CD4-positive, alpha-beta T cell (primary cell): ENCODE data around the gene VPS13D. TPM values are rescaled to one million over a fixed set of nuclear protein-coding genes. Genes with fewer than 3 reads are reported as not detected.

Experiments used
- ATAC-seq: fragments of 200-7000 bp; cut with Tn5 transposase; one replicate; pipeline ENCODE4 v1.10.0; 2022; ENCODE audit warnings: mild to moderate bottlenecking; ENCODE audit not compliant: poor library complexity
- CTCF ChIA-PET: fragments of 350-600 bp; sonication (Branson Sonifier 250); formaldehyde crosslinking; loops from one replicate; lab custom pipeline; 2021; ENCODE audit warnings: antibody characterized with exemption, inconsistent platforms; lab: Charles Lee
- POLR2A ChIA-PET: fragments of 350-600 bp; sonication (Branson Sonifier 250); formaldehyde crosslinking; loops from one replicate; lab custom pipeline; 2021; ENCODE audit warnings: antibody characterized with exemption, inconsistent platforms; lab: Charles Lee
- DNase-seq, 14 experiments: peaks; one replicate each; pipeline ENCODE4 v3.0.0-alpha.2; 2013 to 2020; ENCODE audit warnings: mixed read lengths in 2 of 14
- H3K27ac ChIP-seq, 2 donors: one replicate each; pipeline versions ENCODE4 v1.5.1 to v1.7.0; 2013; ENCODE audit warnings: low read length in 2 of 2, low read depth in 1 of 2, mild to moderate bottlenecking in 1 of 2
- H3K27me3 ChIP-seq, 2 experiments: 1 replicate in 1 of 2; 2 replicates in 1 of 2; pipeline versions ENCODE4 v1.6.1 to v1.7.0; 2013; ENCODE audit warnings: low read length in 2 of 2, control low read depth in 1 of 2, mild to moderate bottlenecking in 1 of 2, moderate library complexity in 1 of 2; ENCODE audit not compliant: insufficient read depth in 2 of 2, control insufficient read depth in 1 of 2
- H3K36me3 ChIP-seq: one replicate; pipeline ENCODE4 v1.6.1; 2013; ENCODE audit warnings: low read length, control low read depth; ENCODE audit not compliant: insufficient read depth
- H3K4me1 ChIP-seq: one replicate; pipeline ENCODE4 v1.6.1; 2013; ENCODE audit warnings: low read length, control low read depth; ENCODE audit not compliant: insufficient read depth
- H3K4me3 ChIP-seq: one replicate; pipeline ENCODE4 v1.5.1; 2013; ENCODE audit warnings: mild to moderate bottlenecking, low read length, moderate library complexity
- H3K9me3 ChIP-seq, 2 experiments: 1 replicate in 1 of 2; 2 replicates in 1 of 2; pipeline versions ENCODE4 v1.6.1 to v1.7.0; 2013; ENCODE audit warnings: low read length in 2 of 2, mild to moderate bottlenecking in 2 of 2, control low read depth in 1 of 2, moderate library complexity in 1 of 2; ENCODE audit not compliant: control insufficient read depth in 1 of 2, insufficient read depth in 1 of 2
- H3K27ac Mint-ChIP-seq: one replicate; pipeline ENCODE4 v1.8.0; 2020; ENCODE audit warnings: mixed read lengths
- H3K27me3 Mint-ChIP-seq: one replicate; pipeline ENCODE4 v1.8.0; 2021; ENCODE audit warnings: mixed read lengths
- H3K36me3 Mint-ChIP-seq: one replicate; pipeline ENCODE4 v1.8.0; 2021; ENCODE audit warnings: low read depth, mixed read lengths
- H3K4me1 Mint-ChIP-seq: one replicate; pipeline ENCODE4 v1.8.0; 2021; ENCODE audit warnings: low read depth, mixed read lengths
- H3K4me3 Mint-ChIP-seq: one replicate; pipeline ENCODE4 v1.8.0; 2020; ENCODE audit warnings: mild to moderate bottlenecking, mixed read lengths
- H3K9me3 Mint-ChIP-seq: one replicate; pipeline ENCODE4 v1.8.0; 2020; ENCODE audit warnings: mixed read lengths
- intact Hi-C, 2 experiments: fragments of 100-400 bp; cut with DNase I in 1 of 2; cut with micrococcal nuclease in 1 of 2; formaldehyde crosslinking; loops; one replicate each; pipeline versions ENCODE4 v1.15.1 to v1.9.0; 2023 to 2025; cut with DNase I, micrococcal nuclease
- total RNA-seq, 174 experiments: library from RNA in 2 of 174; stranded (reverse) in 2 of 174; gene quantifications; one replicate each; pipeline ENCODE4 v1.2.3 and lab custom pipeline; 2021 to 2026
- TF ChIP-seq, protein P1 (sequence below): fragments of 200-600 bp; IDR thresholded peaks from one replicate; pipeline ENCODE4 v1.8.0; 2022; ENCODE audit warnings: antibody characterized with exemption, mild to moderate bottlenecking

Gene VPS13D
- total RNA-seq, 2 experiments from 2014 or later, result 63.0 to 67.3 TPM

DNA sequence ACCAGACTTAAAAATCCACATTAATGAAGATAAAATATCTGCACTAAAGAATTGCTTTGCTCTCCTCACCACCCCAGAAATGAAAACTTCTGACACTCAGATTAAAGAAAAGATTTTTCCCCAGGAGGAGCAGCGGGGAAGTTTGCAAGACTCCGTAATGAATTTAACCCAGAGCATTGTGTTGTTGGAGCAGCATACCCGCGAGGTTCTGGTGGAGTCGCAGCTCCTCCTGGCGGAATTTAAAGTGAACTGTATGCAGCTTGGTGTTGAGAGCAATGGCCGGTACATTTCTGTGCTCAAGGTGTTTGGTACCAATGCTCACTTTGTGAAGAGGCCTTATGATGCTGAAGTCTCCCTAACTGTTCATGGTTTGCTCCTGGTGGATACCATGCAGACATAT, 46.4 kb downstream of the VPS13D start:
- TF ChIP-seq, protein P1, sequence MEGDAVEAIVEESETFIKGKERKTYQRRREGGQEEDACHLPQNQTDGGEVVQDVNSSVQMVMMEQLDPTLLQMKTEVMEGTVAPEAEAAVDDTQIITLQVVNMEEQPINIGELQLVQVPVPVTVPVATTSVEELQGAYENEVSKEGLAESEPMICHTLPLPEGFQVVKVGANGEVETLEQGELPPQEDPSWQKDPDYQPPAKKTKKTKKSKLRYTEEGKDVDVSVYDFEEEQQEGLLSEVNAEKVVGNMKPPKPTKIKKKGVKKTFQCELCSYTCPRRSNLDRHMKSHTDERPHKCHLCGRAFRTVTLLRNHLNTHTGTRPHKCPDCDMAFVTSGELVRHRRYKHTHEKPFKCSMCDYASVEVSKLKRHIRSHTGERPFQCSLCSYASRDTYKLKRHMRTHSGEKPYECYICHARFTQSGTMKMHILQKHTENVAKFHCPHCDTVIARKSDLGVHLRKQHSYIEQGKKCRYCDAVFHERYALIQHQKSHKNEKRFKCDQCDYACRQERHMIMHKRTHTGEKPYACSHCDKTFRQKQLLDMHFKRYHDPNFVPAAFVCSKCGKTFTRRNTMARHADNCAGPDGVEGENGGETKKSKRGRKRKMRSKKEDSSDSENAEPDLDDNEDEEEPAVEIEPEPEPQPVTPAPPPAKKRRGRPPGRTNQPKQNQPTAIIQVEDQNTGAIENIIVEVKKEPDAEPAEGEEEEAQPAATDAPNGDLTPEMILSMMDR, result no peak
- Histone ChIP-seq H3K4me3 (no peak overlapping the region), H3K4me1 (no peaks in the 10 kb centered on the region), H3K36me3 (peaks cover 76% of the 10 kb centered on the region), H3K27me3 (no peaks in the 10 kb centered on the region), H3K9me3 (no peaks in the 10 kb centered on the region), H3K27ac (no peak overlapping the region)
- no peak for ATAC-seq
- DNase-seq, result peak in 6 of 14 experiments; percentile 2 to 55 (median 34)
- Mint-ChIP-seq H3K4me3 (no peak overlapping the region), H3K27me3 (no peaks in the 10 kb centered on the region), H3K36me3 (peaks cover 89% of the 10 kb centered on the region), H3K27ac (no peak overlapping the region), H3K9me3 (no peaks in the 10 kb centered on the region), H3K4me1 (peaks cover 5% of the 10 kb centered on the region)
- intact Hi-C loops, result no loop called here
- ChIA-PET CTCF (interaction anchor here (1.1 kb wide), 1 partner anchor 151 kb away, joined by 4 read pairs; no protein-coding TSS in a partner anchor), POLR2A (no interaction called here)

DNA sequence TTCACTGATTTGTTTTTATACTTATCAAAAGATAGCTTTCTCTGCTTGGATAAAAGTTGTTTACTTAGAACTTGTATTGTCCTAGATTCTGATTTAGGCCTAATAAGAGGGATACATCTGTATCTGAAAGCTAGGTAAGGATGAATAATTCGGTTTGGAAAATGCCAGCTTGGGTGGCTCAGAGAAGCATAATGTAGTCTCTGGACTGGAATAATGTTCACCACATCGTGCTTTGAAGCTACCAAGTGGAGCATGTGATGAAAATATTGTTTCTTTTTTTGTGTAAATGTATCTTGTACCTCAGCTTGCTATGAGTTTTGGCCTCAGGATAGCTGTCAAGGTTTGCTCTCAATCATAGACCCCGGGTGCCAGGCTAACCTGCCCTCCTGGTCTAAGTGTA, 49.2 kb downstream of the VPS13D start:
- no peak for DNase-seq
- Histone ChIP-seq H3K4me3 (no peak overlapping the region), H3K4me1 (no peaks in the 10 kb centered on the region), H3K36me3 (peaks cover 78% of the 10 kb centered on the region), H3K9me3 (no peaks in the 10 kb centered on the region), H3K27me3 (no peaks in the 10 kb centered on the region), H3K27ac (no peak overlapping the region)
- H3K36me3 Mint-ChIP-seq, result peaks cover 87% of the 10 kb centered on the region
- H3K4me1 Mint-ChIP-seq, result peaks cover 5% of the 10 kb centered on the region
- TF ChIP-seq, protein P1, result no peak
- CTCF ChIA-PET, result no interaction called here
- intact Hi-C loops, result no loop called here
- H3K9me3 Mint-ChIP-seq, result no peaks in the 10 kb centered on the region
- no peaks in the 10 kb centered on the region for H3K27me3 Mint-ChIP-seq
- no peak overlapping the region for H3K27ac Mint-ChIP-seq
- POLR2A ChIA-PET, result no interaction called here
- no peak overlapping the region for H3K4me3 Mint-ChIP-seq
- no peak for ATAC-seq

DNA sequence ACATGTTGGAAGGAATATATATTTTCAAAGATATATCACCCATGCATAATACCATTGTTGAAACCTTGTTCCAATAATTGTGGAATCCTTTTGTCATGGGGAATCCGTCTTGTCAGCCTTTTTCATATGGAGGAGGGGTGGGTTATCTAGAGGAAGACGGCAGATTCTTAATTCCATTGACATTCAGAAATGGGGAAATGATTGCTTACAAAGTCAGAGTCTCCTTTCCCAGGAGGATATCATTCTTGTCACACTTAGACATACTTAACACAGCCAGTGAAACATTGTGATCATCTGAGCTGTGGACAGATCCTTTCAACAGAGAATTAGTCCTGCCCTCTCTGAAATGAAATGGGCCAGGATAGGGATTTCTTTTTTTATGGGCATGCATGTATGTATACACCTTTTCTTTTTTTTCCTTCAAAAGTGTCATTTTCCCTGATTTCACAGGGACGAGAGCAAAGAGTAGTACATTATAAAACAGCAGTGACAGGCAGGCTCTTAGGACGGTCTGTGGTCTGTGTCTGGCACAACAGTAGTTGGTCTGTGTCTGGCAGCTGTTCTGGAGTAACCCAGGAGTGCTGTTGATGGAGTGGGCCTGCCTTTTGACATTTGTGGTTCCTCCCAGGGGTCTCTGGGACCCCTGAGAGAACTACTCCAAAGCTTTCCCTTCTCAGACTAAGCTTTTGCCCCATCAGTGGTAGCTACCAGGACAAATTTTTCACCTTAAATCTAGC, 50.1 kb downstream of the VPS13D start:
- intact Hi-C loops, result no loop called here
- Mint-ChIP-seq H3K4me1 (peaks cover 9% of the 10 kb centered on the region), H3K9me3 (no peaks in the 10 kb centered on the region), H3K27ac (no peak overlapping the region), H3K36me3 (peaks cover 92% of the 10 kb centered on the region), H3K27me3 (no peaks in the 10 kb centered on the region), H3K4me3 (no peak overlapping the region)
- Histone ChIP-seq H3K36me3 (peaks cover 80% of the 10 kb centered on the region), H3K4me1 (no peaks in the 10 kb centered on the region), H3K9me3 (no peaks in the 10 kb centered on the region), H3K27ac (no peak overlapping the region), H3K27me3 (no peaks in the 10 kb centered on the region), H3K4me3 (no peak overlapping the region)
- DNase-seq (no peak), ATAC-seq (no peak)
- ChIA-PET POLR2A (no interaction called here), CTCF (interaction anchor here (0.7 to 1.1 kb wide), 2 partner anchors 246 to 379 kb away, joined by 3 read pairs; no protein-coding TSS in a partner anchor)
- TF ChIP-seq, protein P1, result no peak
